H9 (cell line): ENCODE data around the gene HIVEP1. TPM values are rescaled to one million over a fixed set of nuclear protein-coding genes. Genes with fewer than 3 reads are reported as not detected.

ENCODE experiments used
- DNase-seq: peaks from one replicate; pipeline ENCODE4 v3.0.0-alpha.2; 2017
- H2AFZ ChIP-seq: one replicate; pipeline ENCODE4 v1.6.1; 2013; ENCODE audit warnings: mild to moderate bottlenecking, low read length, control low read depth, moderate library complexity
- H2AK5ac ChIP-seq: 2 replicates; pipeline ENCODE4 v1.6.1; 2013; ENCODE audit warnings: low read length, control low read depth, mixed read lengths; ENCODE audit not compliant: insufficient read length
- H2BK120ac ChIP-seq: one replicate; pipeline ENCODE4 v1.6.1; 2013; ENCODE audit warnings: low read depth, mild to moderate bottlenecking, low read length, control low read depth, inconsistent platforms; ENCODE audit not compliant: poor library complexity, severe bottlenecking
- H2BK12ac ChIP-seq: 2 replicates; pipeline ENCODE4 v1.6.1; 2013; ENCODE audit warnings: low read length, control low read depth, mixed read lengths, low read depth; ENCODE audit not compliant: insufficient read length
- H2BK15ac ChIP-seq: 2 replicates; pipeline ENCODE4 v1.6.1; 2013; ENCODE audit warnings: low read depth, low read length, control low read depth
- H2BK20ac ChIP-seq: one replicate; pipeline ENCODE4 v1.6.1; 2013; ENCODE audit warnings: low read depth, mild to moderate bottlenecking, low read length, control low read depth, inconsistent platforms; ENCODE audit not compliant: poor library complexity, severe bottlenecking
- H2BK5ac ChIP-seq: 2 replicates; pipeline ENCODE4 v1.6.1; 2013; ENCODE audit warnings: low read length, control low read depth, mixed read lengths; ENCODE audit not compliant: insufficient read length
- H3K14ac ChIP-seq: 2 replicates; pipeline ENCODE4 v1.6.1; 2013; ENCODE audit warnings: low read length, control low read depth; ENCODE audit not compliant: insufficient read depth
- H3K18ac ChIP-seq: 2 replicates; pipeline ENCODE4 v1.6.1; 2013; ENCODE audit warnings: low read depth, mild to moderate bottlenecking, mixed read lengths, low read length, control low read depth; ENCODE audit not compliant: insufficient read length
- H3K23ac ChIP-seq: 2 replicates; pipeline ENCODE4 v1.6.1; 2013; ENCODE audit warnings: low read length, control low read depth, mixed read lengths, low read depth; ENCODE audit not compliant: insufficient read length
- H3K23me2 ChIP-seq: 2 replicates; pipeline ENCODE4 v1.6.1; 2013; ENCODE audit warnings: low read depth, mild to moderate bottlenecking, mixed read lengths, low read length, control low read depth; ENCODE audit not compliant: insufficient read length, poor library complexity, severe bottlenecking
- H3K27ac ChIP-seq: 2 replicates; pipeline ENCODE4 v1.5.1; 2013; ENCODE audit warnings: low read length, control low read depth, mixed read lengths, low read depth; ENCODE audit not compliant: insufficient read length
- H3K27me3 ChIP-seq: 2 replicates; pipeline ENCODE4 v1.6.1; 2013; ENCODE audit warnings: low read length, control low read depth, inconsistent platforms; ENCODE audit not compliant: insufficient read depth
- H3K4ac ChIP-seq: 2 replicates; pipeline ENCODE4 v1.6.1; 2013; ENCODE audit warnings: low read depth, mild to moderate bottlenecking, control low read depth, inconsistent platforms, low read length, moderate library complexity
- H3K4me1 ChIP-seq: 2 replicates; pipeline ENCODE4 v1.6.1; 2013; ENCODE audit warnings: low read length, control low read depth, inconsistent platforms; ENCODE audit not compliant: insufficient read depth
- H3K4me2 ChIP-seq: 2 replicates; pipeline ENCODE4 v1.6.1; 2013; ENCODE audit warnings: low read length, control low read depth, mixed read lengths; ENCODE audit not compliant: insufficient read length, insufficient read depth
- H3K56ac ChIP-seq: 2 replicates; pipeline ENCODE4 v1.6.1; 2013; ENCODE audit warnings: low read depth, mild to moderate bottlenecking, mixed read lengths, low read length, control low read depth; ENCODE audit not compliant: insufficient read length
- H3K79me1 ChIP-seq: 2 replicates; pipeline ENCODE4 v1.6.1; 2013; ENCODE audit warnings: low read depth, mild to moderate bottlenecking, moderate library complexity, low read length, control low read depth, inconsistent platforms; ENCODE audit not compliant: insufficient read depth, poor library complexity, severe bottlenecking
- H3K79me2 ChIP-seq: 2 replicates; pipeline ENCODE4 v1.6.1; 2013; ENCODE audit warnings: low read length, control low read depth, inconsistent platforms; ENCODE audit not compliant: insufficient read depth
- H3K9ac ChIP-seq: 2 replicates; pipeline ENCODE4 v1.6.1; 2013; ENCODE audit warnings: low read length, control low read depth, mixed read lengths; ENCODE audit not compliant: insufficient read length; ENCODE audit errors: extremely low read depth
- H3K9me3 ChIP-seq: one replicate; pipeline ENCODE4 v1.6.1; 2013; ENCODE audit warnings: low read depth, low read length, inconsistent platforms; ENCODE audit not compliant: control insufficient read depth
- H3T11ph ChIP-seq: one replicate; pipeline ENCODE4 v1.6.1; 2013; ENCODE audit warnings: mild to moderate bottlenecking, low read length, control low read depth, inconsistent platforms
- H4K20me1 ChIP-seq: one replicate; pipeline ENCODE4 v1.6.1; 2013; ENCODE audit not compliant: control insufficient read depth, insufficient read length, insufficient read depth
- H4K5ac ChIP-seq: 2 replicates; pipeline ENCODE4 v1.6.1; 2013; ENCODE audit warnings: low read depth, mild to moderate bottlenecking, mixed read lengths, low read length, control low read depth; ENCODE audit not compliant: insufficient read length
- H4K8ac ChIP-seq: replicated peaks from 2 replicates; pipeline ENCODE4 v1.6.1; 2013; ENCODE audit warnings: low read length, control low read depth, mixed read lengths, low read depth; ENCODE audit not compliant: insufficient read length
- H4K91ac ChIP-seq: 2 replicates; pipeline ENCODE4 v1.6.1; 2013; ENCODE audit warnings: low read depth, mild to moderate bottlenecking, moderate library complexity, mixed read lengths, low read length, control low read depth; ENCODE audit not compliant: insufficient read length
- H3K27ac Mint-ChIP-seq, 3 experiments: 2 replicates in 2 of 3; 3 replicates in 1 of 3; pipeline ENCODE4 v1.8.0; 2020 to 2021; ENCODE audit warnings: mixed read lengths in 3 of 3, mild to moderate bottlenecking in 1 of 3, moderate library complexity in 1 of 3
- H3K27me3 Mint-ChIP-seq: 2 replicates; pipeline ENCODE4 v1.8.0; 2021; ENCODE audit warnings: low read depth, mild to moderate bottlenecking, moderate library complexity, mixed read lengths
- H3K36me3 Mint-ChIP-seq, 3 experiments: 2 replicates in 2 of 3; 3 replicates in 1 of 3; pipeline ENCODE4 v1.8.0; 2020 to 2021; ENCODE audit warnings: low read depth in 3 of 3, mixed read lengths in 3 of 3; ENCODE audit not compliant: insufficient read depth in 1 of 3
- H3K4me1 Mint-ChIP-seq, 2 experiments: 2 replicates each; pipeline ENCODE4 v1.8.0; 2020; ENCODE audit warnings: mixed read lengths in 2 of 2
- H3K4me3 Mint-ChIP-seq, 2 experiments: 2 replicates in 1 of 2; 3 replicates in 1 of 2; pipeline ENCODE4 v1.8.0; 2020 to 2021; ENCODE audit warnings: mild to moderate bottlenecking in 2 of 2, mixed read lengths in 2 of 2, moderate library complexity in 1 of 2
- H3K9me3 Mint-ChIP-seq, 2 experiments: 2 replicates in 1 of 2; 3 replicates in 1 of 2; pipeline ENCODE4 v1.8.0; 2020; ENCODE audit warnings: mild to moderate bottlenecking in 2 of 2, mixed read lengths in 2 of 2, moderate library complexity in 1 of 2
- CTCF ChIP-seq: fragments of 200-600 bp; sonication (generic); conservative IDR thresholded peaks from 3 replicates; pipeline ENCODE4 v1.8.0; 2021; ENCODE audit warnings: antibody characterized with exemption, mild to moderate bottlenecking
- WGBS: extraction: QIAGEN DNeasy Blood & Tissue Kit; methylation state at CpG from one replicate; pipeline ENCODE4 v1.1.7; 2013; ENCODE audit warnings: missing lambda C conversion rate, low lambda C conversion rate, mixed read lengths; ENCODE audit not compliant: insufficient read length; ENCODE audit errors: extremely low coverage; 5-methylcytosine and 5-hydroxymethylcytosine counted together
- total RNA-seq: library from RNA; stranded (reverse); gene quantifications from 2 replicates; pipeline ENCODE4 v1.2.1, GENCODE V29; 2021

Gene HIVEP1
- total RNA-seq, 1 experiment from 2014 or later: 44.2 TPM

GRCh38 chr6:11977738-11978137, 34.4 kb upstream of the HIVEP1 start:
- Histone ChIP-seq H3K4me1 (peaks cover 5% of the 10 kb centered on the region; the same call in 1 of the 2 replicates), H3T11ph (no peak overlapping the region), H4K91ac (no peak overlapping the region), H2BK15ac (no peak overlapping the region), H3K23ac (no peak overlapping the region), H3K27me3 (no peaks in the 10 kb centered on the region), H3K4me2 (no peak overlapping the region), H4K8ac (no peak overlapping the region), H4K20me1 (no peaks in the 10 kb centered on the region), H4K5ac (no peak overlapping the region), H2AFZ (no peak overlapping the region), H3K14ac (no peak overlapping the region), H3K4ac (no peak overlapping the region), H3K9ac (no peak overlapping the region), H3K9me3 (no peaks in the 10 kb centered on the region), H3K18ac (no peak overlapping the region), H3K79me1 (no peaks in the 10 kb centered on the region), H2BK12ac (no peak overlapping the region), H3K27ac (no peak overlapping the region), H2BK5ac (no peak overlapping the region), H2BK120ac (no peak overlapping the region), H3K56ac (no peak overlapping the region), H3K23me2 (no peaks in the 10 kb centered on the region), H3K79me2 (no peaks in the 10 kb centered on the region), H2AK5ac (no peak overlapping the region), H2BK20ac (no peak overlapping the region)
- Mint-ChIP-seq H3K9me3 (no peaks in the 10 kb centered on the region), H3K4me1 (peaks cover 25 to 29% of the 10 kb centered on the region in 2 experiments), H3K36me3 (peaks cover 0 to 1% (median 0%) of the 10 kb centered on the region in 3 experiments; a peak in 1 of 7 replicates), H3K4me3 (no peak overlapping the region), H3K27ac (no peak overlapping the region), H3K27me3 (no peaks in the 10 kb centered on the region)
- no CpG with 5 or more reads among the region's 3 CpGs for WGBS
- no peak for DNase-seq
- no peak for TF ChIP-seq CTCF
